H7 (cell line): Measurements from ENCODE around the gene HOXB7. TPM values are rescaled to one million over a fixed set of nuclear protein-coding genes. Genes with fewer than 3 reads are reported as not detected.

ENCODE experiments used
- DNase-seq: peaks from one replicate; pipeline ENCODE4 v3.0.0; 2012
- H3K27me3 ChIP-seq: 2 replicates; pipeline ENCODE4 v1.6.0; 2011; ENCODE audit warnings: mild to moderate bottlenecking, low read length; ENCODE audit not compliant: control insufficient read depth, insufficient read depth
- H3K36me3 ChIP-seq: replicated peaks from 2 replicates; pipeline ENCODE4 v1.5.1; 2011; ENCODE audit warnings: low read length; ENCODE audit not compliant: control insufficient read depth, insufficient read depth
- H3K4me3 ChIP-seq: 2 replicates; pipeline ENCODE4 v1.5.1; 2011; ENCODE audit warnings: low read depth, mild to moderate bottlenecking, control low read depth, low read length, moderate library complexity; ENCODE audit not compliant: insufficient read depth
- total RNA-seq: library from RNA; depleted of rRNA; stranded (reverse); fragments of >200 nt; shearing (Covaris generic); gene quantifications from 2 replicates; pipeline ENCODE4 v1.2.3, GENCODE V29; 2014

The HOXB7 gene
- total RNA-seq, 1 experiment from 2014 or later = 0.45 TPM

DNA sequence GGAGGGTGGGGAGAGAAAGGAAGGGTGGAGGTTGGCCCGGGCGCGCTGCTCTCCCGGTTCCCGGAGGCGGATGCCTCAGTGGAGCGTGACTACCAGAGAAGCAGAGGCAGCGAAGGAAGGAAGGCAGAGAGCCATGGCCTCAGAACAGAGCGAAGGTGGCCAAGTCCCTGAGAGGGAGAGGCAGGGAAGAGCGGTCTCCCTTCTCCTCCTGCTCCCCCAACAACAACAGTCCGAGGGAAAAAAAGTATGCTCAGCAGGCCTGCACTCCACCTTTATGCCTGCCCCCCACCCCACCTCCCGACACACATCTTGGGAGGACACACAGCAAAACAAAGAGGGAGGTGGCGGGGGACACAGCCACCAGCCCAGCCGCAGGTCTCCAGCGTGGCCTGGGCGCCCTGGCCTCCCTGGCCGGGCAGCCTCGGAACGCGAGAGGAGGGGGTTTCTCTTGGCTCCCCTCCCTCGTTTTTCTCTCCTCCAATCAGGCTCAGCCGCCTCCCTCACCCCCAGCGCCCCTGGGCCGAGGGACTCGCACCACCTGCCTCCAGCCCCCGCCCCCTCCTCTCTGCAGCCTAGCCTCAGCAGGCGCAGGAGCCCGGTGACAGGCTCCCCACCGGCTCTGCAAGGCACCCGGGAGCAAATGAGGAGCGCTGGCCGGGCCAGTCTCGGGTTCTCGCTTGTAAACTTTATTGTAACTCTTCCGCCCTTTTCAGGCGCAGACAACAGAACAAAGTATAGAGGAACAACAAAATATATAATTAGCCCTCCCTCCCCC is 1.1 kb upstream of the HOXB7 start:
- H3K27me3 ChIP-seq = peaks cover 99% of the 10 kb centered on the region
- peak; percentile 83 for DNase-seq
- no peak overlapping the region for H3K4me3 ChIP-seq
- no peaks in the 10 kb centered on the region for H3K36me3 ChIP-seq

DNA sequence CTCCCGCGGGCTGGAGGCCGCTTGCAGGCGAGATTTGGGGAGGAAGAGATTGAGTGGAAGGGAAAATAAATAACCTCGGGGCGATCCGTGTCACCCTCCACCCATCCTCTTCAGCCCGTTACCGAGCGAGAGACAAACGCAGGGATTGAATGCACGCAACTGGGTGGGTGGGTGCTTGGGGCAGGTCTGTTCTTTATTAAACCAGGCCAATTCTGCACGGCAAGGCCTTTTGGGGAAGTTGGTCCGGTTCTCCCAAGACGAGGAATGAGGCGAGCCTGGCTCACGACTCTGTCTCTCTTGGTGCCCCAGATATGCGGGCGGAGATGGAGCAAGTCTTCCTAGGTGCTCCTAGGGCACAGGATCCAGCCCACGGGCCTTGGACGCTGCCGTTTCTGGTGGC is 396 bp upstream of the HOXB7 start:
- Histone ChIP-seq H3K27me3 (peaks cover 99% of the 10 kb centered on the region), H3K4me3 (no peak overlapping the region), H3K36me3 (no peaks in the 10 kb centered on the region)
- DNase-seq = no peak

DNA sequence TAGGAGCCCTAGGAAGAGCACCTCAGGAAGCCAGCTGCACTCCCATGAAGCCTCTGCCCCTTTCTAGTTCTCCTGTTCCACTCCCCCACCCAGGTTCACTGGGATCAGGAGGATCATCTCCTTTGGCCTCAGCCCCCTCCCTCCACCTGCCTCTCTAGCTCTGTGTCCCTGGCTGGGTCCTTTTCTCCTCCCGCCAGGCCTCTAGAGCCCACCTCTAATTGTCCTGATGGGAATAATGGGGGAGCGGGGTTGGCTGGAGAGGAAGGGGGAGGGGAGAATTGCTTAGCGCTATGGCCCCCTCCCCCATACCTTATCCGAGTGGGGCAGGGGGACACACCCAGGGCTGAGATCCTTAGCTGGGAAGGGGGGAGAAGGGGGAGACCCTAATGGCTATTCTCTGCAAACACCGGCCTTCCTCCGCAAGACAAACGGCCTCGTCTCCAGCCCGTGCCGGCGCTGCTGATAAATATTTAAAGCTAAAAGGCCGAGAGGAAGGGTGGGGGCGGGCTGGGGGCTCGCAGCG is 997 bp downstream of the HOXB7 start:
- no peak overlapping the region; the same call in 1 of the 2 replicates for H3K4me3 ChIP-seq
- H3K36me3 ChIP-seq = no peaks in the 10 kb centered on the region
- DNase-seq = no peak
- peaks cover 99% of the 10 kb centered on the region for H3K27me3 ChIP-seq

DNA sequence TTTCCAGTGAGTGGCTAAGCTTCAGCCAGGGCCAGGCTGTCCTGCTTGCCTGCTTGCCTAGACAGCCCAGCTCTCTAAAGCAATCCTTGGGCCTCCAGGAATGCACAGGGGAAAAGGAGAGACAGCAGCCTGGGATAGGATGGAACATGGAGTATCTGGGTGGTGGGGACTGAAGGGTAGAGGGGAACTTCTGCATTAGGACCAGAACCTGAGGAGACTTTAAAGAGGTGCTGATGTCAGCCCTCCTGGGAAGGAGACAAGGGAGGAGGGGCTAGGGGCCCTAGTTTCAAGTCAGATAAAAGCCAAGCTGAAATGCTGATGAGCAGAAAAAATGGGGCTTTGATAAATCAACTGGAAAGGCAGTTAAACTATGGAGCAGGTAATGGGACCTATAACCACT is 1.8 kb downstream of the HOXB7 start:
- Histone ChIP-seq H3K27me3 (peaks cover 99% of the 10 kb centered on the region), H3K36me3 (no peaks in the 10 kb centered on the region), H3K4me3 (no peak overlapping the region)
- DNase-seq = no peak

DNA sequence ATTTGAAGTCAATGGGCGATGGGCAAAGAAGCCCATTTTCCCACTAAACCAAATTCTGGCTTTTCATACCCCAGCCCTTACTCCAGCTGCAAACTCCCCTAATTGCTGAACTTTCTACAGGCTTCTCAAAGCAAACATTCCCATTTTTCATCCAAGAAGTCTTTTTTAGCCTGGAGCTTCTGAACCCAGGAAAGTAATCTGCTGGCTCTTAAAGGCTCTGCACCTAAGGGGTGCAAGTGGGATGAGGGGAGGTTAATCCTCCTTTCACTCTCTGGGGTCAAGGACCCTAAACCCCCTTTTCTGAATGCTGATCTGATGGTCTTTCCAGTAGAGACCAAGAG is 2.4 kb downstream of the HOXB7 start:
- Histone ChIP-seq H3K27me3 (peaks cover 99% of the 10 kb centered on the region), H3K36me3 (no peaks in the 10 kb centered on the region), H3K4me3 (no peak overlapping the region)
- no peak for DNase-seq

DNA sequence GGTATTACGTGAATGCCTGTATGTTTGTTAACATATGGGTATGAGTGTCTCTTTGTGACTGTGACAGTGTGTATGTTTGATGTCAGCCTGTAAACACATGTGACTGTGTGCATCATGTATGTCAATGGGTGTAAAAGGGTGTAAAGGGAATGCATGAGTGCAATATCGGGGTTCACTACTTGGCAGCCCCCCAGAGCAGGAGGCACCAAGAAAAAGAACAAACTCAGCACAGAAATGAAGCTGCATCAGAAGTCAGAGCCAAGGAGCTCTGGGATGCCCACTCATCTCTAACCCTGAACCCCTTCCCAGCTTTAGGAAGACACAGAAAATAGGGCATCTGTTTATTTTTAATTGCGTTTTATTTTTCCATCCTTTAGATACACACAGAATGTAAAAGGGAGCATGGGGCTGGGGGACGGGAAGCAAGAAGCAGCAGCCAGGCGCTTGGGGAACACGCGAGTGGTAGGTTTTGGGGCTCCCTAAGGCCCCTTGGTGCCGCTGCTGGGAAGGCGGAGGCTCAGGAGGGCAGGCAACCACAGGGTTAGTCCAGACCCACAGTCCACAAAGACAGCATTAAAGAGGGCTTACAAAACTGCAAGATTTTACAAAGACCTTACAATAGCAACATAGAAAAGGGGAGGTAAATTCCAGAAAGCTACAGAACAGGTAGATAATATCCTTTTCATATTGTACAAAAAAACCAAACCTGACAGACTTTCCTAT is 3.8 kb downstream of the HOXB7 start:
- peaks cover 99% of the 10 kb centered on the region for H3K27me3 ChIP-seq
- no peaks in the 10 kb centered on the region for H3K36me3 ChIP-seq
- H3K4me3 ChIP-seq = no peak overlapping the region
- no peak for DNase-seq

DNA sequence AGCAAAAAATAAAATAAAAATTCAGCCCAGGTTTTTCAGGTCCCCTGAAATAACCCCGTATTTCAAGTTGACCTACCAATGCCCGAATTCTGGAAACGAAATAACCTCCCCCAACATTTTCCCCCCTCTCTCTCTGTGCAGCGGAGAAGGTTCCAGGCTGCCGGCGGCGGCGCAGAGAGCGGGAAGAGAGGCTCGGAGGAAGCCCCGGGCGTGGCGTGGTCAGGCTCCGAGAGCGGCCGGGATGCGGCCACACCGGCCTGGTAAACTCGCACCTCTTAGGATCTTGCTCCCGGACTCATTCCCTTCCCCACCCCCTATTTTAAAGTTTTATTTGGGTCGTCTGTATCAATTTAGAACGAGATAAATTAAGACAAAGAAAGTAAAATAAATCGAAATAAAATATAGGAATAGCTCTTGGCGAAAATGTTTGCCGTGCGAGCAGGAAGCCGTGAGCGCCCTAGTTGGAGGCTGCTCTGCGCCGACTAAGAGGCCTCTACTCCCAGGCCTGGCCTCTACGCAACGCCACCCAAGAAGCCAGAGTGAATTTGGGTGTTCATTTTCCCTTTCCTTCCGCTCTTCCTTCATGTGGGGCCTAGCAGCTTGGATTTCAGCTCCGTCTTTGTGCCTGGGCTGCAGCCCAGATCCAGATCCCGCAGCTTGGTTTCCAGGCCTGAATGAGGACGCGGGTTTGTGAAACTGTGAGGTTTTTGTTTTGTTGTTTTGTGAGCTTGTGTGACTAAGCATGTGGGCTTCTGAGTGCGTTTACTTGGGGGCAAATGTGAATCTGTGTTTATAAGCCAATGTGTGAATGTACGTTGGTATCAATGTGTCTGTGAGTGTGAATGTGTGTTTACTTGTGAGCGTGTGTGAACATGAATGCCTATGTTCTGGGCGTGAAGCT is 4.6 kb downstream of the HOXB7 start:
- Histone ChIP-seq H3K4me3 (no peak overlapping the region), H3K36me3 (no peaks in the 10 kb centered on the region), H3K27me3 (peaks cover 99% of the 10 kb centered on the region)
- DNase-seq = peak; percentile 66

DNA sequence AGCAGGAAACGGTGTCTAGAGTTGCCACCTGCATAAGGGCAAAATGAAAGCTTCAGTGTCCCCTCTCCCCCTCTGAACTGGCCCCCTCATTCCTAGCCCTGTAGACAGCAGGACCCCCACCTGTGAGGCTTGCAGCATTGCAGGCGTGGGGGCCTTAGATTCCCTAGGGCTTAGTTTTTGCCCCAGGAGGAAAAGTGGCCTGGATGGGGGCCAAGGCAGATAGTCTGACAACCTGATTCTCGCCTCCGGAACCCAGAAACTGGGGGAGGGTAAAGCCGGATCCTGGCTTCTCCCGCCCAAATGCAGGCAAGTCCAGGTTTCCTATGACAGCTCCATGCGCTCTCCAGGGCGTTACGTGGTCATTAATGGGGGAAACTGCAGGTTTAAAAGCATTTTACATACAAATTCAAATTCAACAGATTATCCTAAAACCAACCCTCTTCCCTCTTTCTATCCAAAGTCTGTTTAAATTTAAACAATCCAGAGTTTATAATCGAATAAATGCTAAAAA is 5.4 kb downstream of the HOXB7 start:
- Histone ChIP-seq H3K36me3 (no peaks in the 10 kb centered on the region), H3K27me3 (peaks cover 99% of the 10 kb centered on the region), H3K4me3 (no peak overlapping the region)
- no peak for DNase-seq

DNA sequence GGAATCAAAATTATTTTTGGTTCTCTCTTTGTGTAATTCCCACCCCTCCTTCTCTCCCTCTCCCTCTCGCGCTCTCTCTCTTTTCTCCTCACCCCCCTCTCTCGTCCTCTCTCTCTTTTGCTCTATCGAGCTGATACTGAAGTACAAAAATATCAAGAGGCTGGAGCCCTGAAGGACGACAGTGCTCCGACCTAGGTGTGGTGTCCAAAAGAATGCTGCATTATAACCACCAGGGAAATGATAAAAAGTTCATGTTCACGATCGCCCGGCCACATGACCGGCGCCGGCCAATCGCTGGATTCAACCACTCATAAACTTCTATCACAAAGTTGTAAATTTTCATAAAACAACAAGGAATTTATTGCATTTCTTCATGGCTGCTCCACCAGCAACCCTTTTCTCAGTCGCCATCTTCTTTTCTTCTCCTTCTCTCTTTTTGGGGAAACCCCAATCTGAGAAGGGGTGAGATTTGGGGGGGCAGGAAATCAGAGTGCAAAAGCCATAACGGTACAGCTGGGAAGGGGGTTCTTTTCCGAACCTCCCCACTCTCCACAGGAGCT is 6.0 kb downstream of the HOXB7 start, which contains the start of gene HOXB6:
Gene HOXB6, minus strand, starts transcription at position 217 of the 560 bp plus-strand sequence. CDS start 6,836 bp downstream, outside the sequence.
- Histone ChIP-seq H3K27me3 (peaks cover 99% of the 10 kb centered on the region), H3K4me3 (no peak within 1 kb of the TSS), H3K36me3 (no peaks in the 10 kb centered on the region)
- DNase-seq = no peak

DNA sequence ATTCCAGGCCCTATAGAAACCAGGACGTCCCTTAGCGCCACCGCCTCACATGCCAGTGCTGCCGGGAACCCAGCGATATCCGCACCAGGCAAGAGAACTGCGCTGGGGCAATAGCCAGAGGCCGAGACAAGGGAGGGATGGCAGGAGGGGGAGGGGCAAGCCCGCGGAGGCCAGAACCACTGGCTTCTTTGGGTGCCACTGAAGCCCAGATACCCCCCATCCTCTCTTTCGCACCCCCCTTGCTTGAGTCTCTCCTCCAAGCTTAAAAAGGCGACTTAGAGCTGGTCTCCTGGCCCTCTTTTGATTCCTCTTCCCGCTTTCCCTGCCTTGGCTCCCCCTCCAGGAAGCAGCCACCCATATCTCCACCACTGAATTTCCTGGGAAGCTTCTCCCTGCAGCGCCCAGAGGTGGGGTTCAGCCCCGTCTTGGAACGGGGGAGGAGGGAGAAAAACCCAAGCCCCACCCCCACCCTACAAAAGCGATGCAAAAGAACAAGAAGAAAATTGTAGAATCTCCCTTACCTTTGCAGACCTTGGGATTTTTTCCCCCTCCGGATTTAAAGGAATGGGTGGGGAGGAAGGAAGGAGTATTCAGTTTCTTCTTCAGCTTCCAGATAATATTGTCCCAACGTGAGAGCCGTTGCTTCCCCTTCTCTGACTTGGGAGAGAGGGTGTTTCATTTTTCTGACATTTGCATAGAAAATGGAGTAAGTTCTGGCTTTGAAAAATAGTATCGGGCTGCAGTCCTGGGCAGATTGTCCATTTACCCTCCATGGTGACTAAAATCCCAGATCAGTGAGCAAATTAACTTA is 6.7 kb downstream of the HOXB7 start:
- DNase-seq = peak; percentile 69
- Histone ChIP-seq H3K4me3 (no peak overlapping the region), H3K27me3 (peaks cover 99% of the 10 kb centered on the region), H3K36me3 (no peaks in the 10 kb centered on the region)

DNA sequence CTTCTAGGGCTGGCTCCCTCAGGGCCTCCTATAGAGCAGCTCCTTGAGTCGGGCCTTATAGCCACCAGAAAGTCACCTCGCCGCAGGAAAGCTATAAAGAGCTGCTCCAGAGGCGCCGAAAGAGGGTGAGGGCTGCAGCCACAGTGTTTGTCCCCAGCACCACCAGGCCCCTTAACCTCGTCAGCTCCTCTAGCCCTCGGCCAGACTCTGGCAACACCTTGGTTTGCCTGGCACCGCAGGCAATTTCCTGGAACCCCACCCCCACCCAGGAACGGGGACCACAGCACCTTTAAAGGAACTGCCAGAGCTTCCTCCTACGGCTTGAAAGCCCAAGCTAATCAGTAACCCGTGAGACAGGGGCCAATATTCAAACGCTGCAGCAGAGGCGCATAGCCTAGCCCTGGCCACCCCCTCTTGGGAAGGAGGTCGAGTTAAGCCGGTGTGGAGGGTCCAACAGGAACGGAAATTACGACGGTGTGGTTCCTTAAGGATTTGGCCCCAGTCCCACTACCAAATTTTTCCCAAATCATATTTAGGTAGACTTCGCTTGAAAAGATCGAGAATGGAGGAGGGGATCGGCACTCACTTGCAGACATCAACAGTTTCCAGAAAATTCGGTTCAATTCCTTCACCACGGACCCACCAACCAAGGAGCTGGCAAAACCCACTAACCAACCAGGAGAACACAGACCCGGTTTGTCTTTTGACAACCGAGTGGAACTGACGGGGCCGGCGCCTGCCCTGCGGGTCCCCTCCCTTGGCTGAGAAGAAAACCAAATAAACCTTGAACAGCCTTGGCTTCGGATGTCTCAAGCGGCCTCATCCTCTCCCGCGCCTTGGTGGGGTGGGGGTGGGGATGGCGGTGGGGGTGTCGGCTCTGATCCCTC is 9.0 kb downstream of the HOXB7 start:
- DNase-seq = no peak
- Histone ChIP-seq H3K27me3 (peaks cover 100% of the 10 kb centered on the region), H3K36me3 (no peaks in the 10 kb centered on the region), H3K4me3 (no peak overlapping the region)

DNA sequence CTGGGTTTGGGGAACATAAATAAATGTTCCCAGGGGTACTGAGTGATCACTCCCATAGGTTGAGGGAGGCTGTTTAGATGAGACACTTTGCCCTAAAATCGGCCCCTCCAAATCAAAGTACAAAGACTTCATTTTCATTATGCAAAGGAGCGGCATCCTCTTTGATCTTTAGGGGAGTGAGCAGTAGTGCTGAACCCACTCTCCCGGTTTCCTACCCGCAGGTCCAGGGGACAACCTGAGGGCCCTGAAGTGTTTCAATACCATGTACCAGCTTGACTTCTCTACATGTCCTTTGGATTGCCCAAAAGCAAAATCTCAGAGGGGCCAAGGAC is 9.6 kb downstream of the HOXB7 start:
- Histone ChIP-seq H3K4me3 (no peak overlapping the region), H3K27me3 (peaks cover 100% of the 10 kb centered on the region)

More for the DNA sequence above, 9.6 kb downstream of the HOXB7 start:
- no peak for DNase-seq
- no peaks in the 10 kb centered on the region for H3K36me3 ChIP-seq
